Measurements from ENCODE around the gene ABHD14A. TPM values are rescaled to one million over a fixed set of nuclear protein-coding genes. Genes with fewer than 3 reads are reported as not detected.

Gene ABHD14A
- polyA plus RNA-seq, 1 donor (not counting 4 experiments of a cell fraction or from before 2014, with no cell fraction given) = 6.9 TPM

DNA sequence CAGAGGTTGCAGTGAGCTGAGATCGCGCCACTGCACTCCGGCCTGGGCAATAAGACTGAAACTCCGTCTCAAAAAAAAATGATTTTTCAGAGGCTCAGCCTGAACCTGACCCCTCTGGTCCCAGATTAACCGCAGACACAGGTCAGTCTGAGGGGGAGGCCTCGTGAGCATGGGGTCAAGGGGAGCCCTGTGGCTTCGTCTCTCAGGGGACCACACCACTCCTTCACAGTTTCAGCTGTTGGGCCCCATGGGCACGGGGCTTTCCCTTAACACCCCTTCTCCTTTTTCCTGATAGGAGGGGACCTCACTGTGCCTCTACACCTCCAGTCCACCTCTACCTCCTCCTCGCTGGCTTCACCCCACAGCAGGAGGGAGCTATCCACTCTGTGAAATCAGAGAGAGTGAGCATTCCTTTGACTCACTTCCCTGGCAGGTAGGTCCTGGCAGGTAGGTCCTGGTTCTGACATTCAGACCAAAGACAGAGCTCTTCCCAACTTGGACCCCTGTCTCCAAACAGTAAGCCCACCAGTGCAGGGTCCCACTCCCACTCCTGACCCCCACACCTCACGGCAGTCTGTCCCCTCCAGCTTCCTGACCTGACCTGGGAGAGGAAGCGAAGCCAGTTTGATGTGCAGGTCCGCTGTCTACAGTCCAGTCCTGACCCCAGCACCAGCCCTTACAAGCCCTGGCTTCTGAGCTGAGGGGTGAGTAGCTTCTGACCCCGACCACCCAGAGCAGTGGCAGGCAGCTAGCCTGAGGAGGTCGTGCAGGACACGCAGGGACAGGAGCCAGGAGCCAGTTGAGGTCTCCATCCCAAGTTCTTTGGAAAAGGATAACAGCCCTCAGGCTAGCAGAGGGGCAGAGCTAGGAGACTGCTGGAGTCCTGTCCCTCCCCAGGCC lies 42.1 kb upstream of the ABHD14A start:
- dilution Hi-C loops (cut with MboI; ENCODE audit: extremely low pct_ligation_motif_present, low sequenced_read_pairs) = no loop called here

DNA sequence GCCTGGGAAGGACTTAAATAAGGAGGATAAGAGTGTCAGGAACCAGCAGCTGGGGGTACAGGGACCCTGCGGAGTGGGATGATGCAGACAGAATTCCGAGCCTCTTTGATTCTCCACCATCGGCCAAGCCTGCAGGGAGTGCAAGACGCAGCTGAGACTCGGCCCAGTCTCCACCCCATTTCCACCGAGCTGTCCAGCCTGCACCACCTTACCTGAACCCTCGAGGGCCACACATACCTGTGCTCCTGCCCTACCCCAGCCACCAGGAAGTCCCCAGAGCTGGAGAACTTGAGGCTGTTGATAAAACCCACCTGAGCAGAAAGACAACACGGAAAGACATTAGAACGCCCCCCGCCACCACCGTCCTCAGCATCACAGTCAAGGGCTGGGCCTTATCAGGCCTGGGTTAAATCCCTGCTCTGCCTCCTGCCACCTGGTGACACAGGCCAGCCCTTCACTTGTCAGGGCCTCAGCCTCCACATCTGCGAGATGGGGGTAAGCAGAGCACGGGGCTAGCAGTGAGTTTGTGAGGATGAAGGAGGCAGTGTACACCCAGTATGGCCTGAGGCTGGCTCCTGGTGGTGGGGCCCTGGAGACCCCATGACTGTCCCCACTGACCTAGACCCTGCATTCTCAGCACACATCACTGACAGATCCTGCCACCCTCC lies 41.3 kb upstream of the ABHD14A start:
- TF ChIP-seq EZH2 (IDR thresholded peaks at IDR 0.05; ENCODE audit: low read length) = no peak
- TF ChIP-seq, protein P1, sequence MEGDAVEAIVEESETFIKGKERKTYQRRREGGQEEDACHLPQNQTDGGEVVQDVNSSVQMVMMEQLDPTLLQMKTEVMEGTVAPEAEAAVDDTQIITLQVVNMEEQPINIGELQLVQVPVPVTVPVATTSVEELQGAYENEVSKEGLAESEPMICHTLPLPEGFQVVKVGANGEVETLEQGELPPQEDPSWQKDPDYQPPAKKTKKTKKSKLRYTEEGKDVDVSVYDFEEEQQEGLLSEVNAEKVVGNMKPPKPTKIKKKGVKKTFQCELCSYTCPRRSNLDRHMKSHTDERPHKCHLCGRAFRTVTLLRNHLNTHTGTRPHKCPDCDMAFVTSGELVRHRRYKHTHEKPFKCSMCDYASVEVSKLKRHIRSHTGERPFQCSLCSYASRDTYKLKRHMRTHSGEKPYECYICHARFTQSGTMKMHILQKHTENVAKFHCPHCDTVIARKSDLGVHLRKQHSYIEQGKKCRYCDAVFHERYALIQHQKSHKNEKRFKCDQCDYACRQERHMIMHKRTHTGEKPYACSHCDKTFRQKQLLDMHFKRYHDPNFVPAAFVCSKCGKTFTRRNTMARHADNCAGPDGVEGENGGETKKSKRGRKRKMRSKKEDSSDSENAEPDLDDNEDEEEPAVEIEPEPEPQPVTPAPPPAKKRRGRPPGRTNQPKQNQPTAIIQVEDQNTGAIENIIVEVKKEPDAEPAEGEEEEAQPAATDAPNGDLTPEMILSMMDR (optimal IDR thresholded peaks at IDR 0.05 in 1 of 3, IDR thresholded peaks at IDR 0.05 in 1 of 3, conservative IDR thresholded peaks at IDR 0.05 in 1 of 3; ENCODE audit: extremely low read depth in 1 of 3, insufficient read depth in 2 of 3, low read length in 3 of 3) = no peak
- peaks cover 30 to 47% of the 10 kb centered on the region in 2 experiments for H3K36me3 ChIP-seq (ENCODE audit: control insufficient read depth in 2 of 2, extremely low read depth in 1 of 2, insufficient read depth in 2 of 2, low read length in 2 of 2)
- H2AFZ ChIP-seq (ENCODE audit: control insufficient read depth, low read length) = no peak overlapping the region
- H3K9me3 ChIP-seq (ENCODE audit: control insufficient read depth, low read depth, low read length) = no peaks in the 10 kb centered on the region
- H3K4me1 ChIP-seq (ENCODE audit: control insufficient read depth, extremely low read depth, insufficient read depth, low read length) = no peaks in the 10 kb centered on the region
- peaks cover under 1% of the 10 kb centered on the region for H3K79me2 ChIP-seq (ENCODE audit: control insufficient read depth, insufficient read depth, low read length)
- no peak overlapping the region for H3K27ac ChIP-seq (ENCODE audit: control insufficient read depth, insufficient read depth, low read length)
- H3K27me3 ChIP-seq (ENCODE audit: control insufficient read depth, extremely low read depth, insufficient read depth, low read length) = no peaks in the 10 kb centered on the region
- DNase-seq (ENCODE audit: low read depth, low spot score) (no peak), FAIRE-seq (no peak)
- dilution Hi-C loops (cut with MboI; ENCODE audit: extremely low pct_ligation_motif_present, low sequenced_read_pairs) = no loop called here
- H3K4me3 ChIP-seq (ENCODE audit: control insufficient read depth in 2 of 3, extremely low read depth in 1 of 3, insufficient read depth in 2 of 3, low read depth in 1 of 3, low read length in 3 of 3) = no peak overlapping the region
- H3K4me2 ChIP-seq (ENCODE audit: control insufficient read depth, extremely low read depth, insufficient read depth, low read depth, low read length) = no peak overlapping the region
- no peak overlapping the region for H3K9ac ChIP-seq (ENCODE audit: control insufficient read depth, extremely low read depth, insufficient read depth, low read length)
- H4K20me1 ChIP-seq (ENCODE audit: control insufficient read depth, extremely low read depth, insufficient read depth, low read length) = peaks cover 6% of the 10 kb centered on the region
- no peaks in the 10 kb centered on the region for H3K9me1 ChIP-seq (ENCODE audit: control insufficient read depth, extremely low read depth, insufficient read depth, low read length)

More for the DNA sequence above, 42.1 kb upstream of the ABHD14A start:
- Histone ChIP-seq H3K4me1 (ENCODE audit: control insufficient read depth, extremely low read depth, insufficient read depth, low read length) (no peaks in the 10 kb centered on the region), H3K27ac (ENCODE audit: control insufficient read depth, insufficient read depth, low read length) (no peak overlapping the region), H4K20me1 (ENCODE audit: control insufficient read depth, extremely low read depth, insufficient read depth, low read length) (peaks cover 4% of the 10 kb centered on the region), H3K4me2 (ENCODE audit: control insufficient read depth, extremely low read depth, insufficient read depth, low read depth, low read length) (no peak overlapping the region), H3K9ac (ENCODE audit: control insufficient read depth, extremely low read depth, insufficient read depth, low read length) (no peak overlapping the region), H3K36me3 (ENCODE audit: control insufficient read depth in 2 of 2, extremely low read depth in 1 of 2, insufficient read depth in 2 of 2, low read length in 2 of 2) (peaks cover 25 to 40% of the 10 kb centered on the region in 2 experiments), H3K79me2 (ENCODE audit: control insufficient read depth, insufficient read depth, low read length) (no peaks in the 10 kb centered on the region), H2AFZ (ENCODE audit: control insufficient read depth, low read length) (no peak overlapping the region), H3K9me3 (ENCODE audit: control insufficient read depth, low read depth, low read length) (no peaks in the 10 kb centered on the region), H3K9me1 (ENCODE audit: control insufficient read depth, extremely low read depth, insufficient read depth, low read length) (no peaks in the 10 kb centered on the region), H3K4me3 (ENCODE audit: control insufficient read depth in 2 of 3, extremely low read depth in 1 of 3, insufficient read depth in 2 of 3, low read depth in 1 of 3, low read length in 3 of 3) (no peak overlapping the region), H3K27me3 (ENCODE audit: control insufficient read depth, extremely low read depth, insufficient read depth, low read length) (no peaks in the 10 kb centered on the region)
- no peak for DNase-seq (ENCODE audit: low read depth, low spot score)
- TF ChIP-seq, protein P1 (optimal IDR thresholded peaks at IDR 0.05 in 1 of 3, IDR thresholded peaks at IDR 0.05 in 1 of 3, conservative IDR thresholded peaks at IDR 0.05 in 1 of 3; ENCODE audit: extremely low read depth in 1 of 3, insufficient read depth in 2 of 3, low read length in 3 of 3) = no peak
- TF ChIP-seq EZH2 (IDR thresholded peaks at IDR 0.05; ENCODE audit: low read length) = no peak
- no peak for FAIRE-seq

Data from keratinocyte (primary cell).